Stimulated activated CD4-positive, alpha-beta T cell treated with anti-CD3 and anti-CD28 coated beads, Interleukin-4, amount 100 ng/mL, for 48 hours (primary cell): ENCODE data around the gene RGS16.
A peak's percentile ranks its signal among the peaks of the same experiment; 100 is the strongest.

Source experiments
- DNase-seq, 2 donors: peaks; one replicate each; pipeline ENCODE4 v3.0.0-alpha.2; 2020; ENCODE audit warnings: low read depth in 2 of 2

RGS16 gene

DNA sequence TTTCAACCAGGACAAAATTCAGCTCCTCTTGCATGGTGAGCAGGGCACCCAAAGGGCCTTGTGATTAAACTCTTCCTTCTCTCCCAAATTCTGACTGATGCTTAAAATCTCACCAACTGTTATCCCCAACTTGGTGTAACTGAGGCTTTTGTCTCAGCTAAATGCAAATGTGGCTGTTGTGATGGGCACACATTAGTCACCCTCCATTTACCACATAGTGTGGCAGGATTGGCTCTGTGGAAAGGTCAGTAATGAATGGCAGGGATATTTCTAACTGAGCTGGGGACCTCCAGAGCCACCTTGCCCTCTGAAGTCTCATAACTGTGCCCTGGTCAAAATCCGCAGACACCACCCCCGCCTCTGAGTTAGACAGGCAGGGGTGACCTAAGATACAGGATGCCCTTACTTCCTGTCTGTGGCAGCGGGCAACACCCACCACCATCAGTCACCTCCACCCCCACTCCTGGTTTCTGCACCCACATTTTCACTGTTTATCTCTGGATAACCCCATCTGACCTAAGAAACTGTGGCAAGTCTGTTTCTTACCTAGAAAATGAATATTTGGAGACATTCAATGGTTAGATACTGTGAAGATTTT lies 25.4 kb upstream of the RGS16 start:
- DNase-seq, result peak; percentile 30 to 66

DNA sequence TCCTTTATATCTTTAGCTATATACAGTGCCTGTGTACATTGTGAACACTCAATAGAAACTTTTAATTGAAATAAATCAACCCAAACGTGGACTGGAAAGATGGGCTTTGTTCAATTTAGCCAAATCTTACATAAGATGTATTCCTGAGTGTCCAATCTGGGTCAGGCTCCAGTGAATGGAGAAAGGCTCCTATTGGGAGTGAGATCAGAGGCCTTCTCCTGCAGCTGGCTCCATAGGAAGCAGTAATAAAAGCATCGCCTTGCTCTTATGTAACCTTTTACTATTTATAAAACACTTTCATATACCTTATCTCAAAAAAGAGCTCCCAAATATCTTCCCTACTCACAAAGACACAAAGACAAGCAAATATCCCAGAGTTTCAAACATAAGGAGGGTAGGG lies 24.9 kb upstream of the RGS16 start:
- no peak for DNase-seq

DNA sequence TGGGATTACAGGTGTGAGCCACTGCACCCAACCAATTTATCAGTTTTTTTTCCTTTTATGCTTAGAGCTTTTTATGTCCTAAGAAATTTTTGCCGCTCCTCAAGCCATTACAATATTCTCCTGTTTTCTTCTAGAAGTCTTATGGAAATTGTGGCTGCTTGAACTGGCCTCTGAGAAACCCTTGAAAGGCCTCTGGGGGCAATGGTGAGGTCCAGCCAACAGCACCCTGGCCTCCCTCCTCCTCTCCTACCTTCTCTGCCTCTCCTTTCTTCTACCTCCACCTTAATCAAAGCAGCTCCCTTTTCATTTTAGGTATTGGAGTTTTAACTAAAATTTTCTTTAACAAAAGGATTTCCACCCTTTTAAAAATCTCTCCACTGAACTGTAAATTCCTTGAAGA lies 24.5 kb upstream of the RGS16 start:
- DNase-seq, result no peak

DNA sequence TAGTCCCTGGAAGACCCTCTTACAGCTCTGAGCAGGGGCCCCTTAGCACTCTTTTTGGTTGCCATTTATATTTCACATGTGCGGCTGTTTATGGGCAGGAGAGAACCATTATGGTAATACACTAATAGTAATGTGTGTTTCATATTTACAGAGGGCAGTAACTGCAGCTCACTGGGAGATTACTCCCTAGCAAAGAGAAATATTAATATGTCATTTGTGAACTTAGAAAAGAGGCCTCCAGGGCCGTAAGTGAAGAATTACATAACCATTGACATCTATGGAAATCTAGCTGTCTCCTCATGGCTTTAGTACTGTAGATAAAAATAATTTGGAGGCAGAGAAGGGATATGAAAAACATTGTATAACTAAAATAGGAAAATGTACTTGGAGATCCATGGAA lies 23.4 kb upstream of the RGS16 start:
- no peak for DNase-seq

DNA sequence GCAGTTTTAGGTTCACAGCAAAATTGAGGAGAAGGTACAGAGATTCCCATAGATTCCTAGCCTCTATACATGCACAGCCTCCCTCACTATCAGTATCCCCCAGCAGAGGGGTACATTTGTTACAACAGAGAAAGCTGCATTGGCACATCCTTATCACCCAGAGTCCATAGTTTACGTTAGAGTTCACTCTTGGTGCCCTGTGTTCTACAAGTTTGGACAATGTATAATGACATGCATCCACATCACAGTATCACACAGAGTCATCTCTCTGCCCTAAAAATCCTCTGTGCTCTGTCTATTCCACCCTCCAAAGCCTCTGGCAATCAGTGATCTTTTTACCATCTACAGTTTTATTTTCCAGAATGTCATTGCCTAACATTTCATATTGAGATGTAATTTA lies 22.3 kb upstream of the RGS16 start:
- no peak for DNase-seq

DNA sequence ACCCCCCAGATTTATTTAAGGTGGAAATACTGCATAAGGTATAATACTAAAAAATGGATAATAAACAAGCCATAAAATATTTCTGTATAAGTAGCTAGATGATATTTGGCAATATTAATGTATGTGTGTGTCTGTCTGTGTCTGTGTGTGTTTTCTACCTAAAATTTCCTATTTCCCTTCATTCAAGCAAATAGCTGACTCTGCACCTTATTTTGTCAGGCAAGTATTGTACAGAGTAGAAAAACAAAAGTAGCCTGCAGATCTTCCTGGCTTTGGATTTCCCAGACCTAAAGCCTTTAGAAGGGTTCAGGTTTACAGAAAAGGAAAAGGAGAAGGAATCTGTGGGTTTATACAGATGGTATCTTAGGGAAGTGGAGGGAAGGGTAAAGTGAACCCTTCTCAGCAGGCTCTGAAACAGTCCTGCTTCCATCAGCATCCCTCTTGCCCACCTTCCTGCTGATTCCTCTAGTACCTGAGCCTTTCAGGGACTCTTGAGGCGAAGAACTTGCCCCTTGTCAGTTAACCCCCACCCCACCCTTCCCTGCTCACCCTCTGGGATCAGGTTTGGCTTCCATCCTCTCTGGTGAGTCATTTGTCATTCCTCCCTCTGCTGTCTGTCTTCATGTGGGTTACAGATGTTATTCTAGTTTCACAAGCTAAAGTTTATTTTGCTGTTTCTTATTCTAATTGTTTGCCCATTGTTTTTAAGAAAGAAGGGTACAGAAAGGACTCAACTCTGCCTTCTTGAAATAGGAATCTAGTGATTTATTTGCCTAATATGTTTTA lies 21.7 kb upstream of the RGS16 start:
- DNase-seq, result no peak

DNA sequence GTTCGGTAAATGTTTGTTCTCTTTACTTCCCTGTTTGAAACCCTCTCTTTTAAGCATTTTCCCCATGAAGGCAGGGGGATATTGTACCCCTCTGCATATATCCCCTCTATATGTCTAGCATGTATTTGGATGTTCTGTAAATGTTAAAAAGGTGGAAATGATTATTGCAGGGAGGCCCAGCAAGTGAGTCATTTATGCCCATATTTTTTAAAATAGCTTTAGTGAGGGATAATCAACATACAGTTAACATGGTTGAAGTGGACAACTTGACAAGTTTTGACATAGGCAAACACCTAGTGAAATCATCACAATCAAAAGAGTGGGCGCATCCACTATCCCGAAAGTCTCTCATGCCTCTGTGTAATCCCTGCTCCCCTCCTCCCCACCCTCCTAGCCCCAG lies 20.8 kb upstream of the RGS16 start:
- DNase-seq, result no peak

DNA sequence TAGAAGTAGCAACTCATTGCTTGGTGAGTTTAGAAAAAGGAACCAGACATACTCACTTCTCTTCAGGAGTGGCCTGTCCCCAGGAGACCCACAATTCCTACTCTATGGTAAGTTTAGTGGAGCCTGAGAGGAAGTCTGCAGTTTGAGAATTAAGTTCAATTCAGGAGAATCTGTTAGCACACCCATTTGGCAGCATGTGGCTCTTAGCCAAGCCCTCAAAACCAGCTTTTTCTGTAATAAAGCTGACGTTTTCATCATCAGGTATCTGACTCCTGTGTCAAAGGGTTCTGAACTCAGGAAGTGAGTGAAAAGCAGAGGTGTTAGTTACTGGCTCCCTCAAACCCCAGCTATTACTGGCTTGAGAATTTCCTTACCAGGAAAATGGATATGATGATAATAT lies 20.4 kb upstream of the RGS16 start:
- DNase-seq, result no peak

DNA sequence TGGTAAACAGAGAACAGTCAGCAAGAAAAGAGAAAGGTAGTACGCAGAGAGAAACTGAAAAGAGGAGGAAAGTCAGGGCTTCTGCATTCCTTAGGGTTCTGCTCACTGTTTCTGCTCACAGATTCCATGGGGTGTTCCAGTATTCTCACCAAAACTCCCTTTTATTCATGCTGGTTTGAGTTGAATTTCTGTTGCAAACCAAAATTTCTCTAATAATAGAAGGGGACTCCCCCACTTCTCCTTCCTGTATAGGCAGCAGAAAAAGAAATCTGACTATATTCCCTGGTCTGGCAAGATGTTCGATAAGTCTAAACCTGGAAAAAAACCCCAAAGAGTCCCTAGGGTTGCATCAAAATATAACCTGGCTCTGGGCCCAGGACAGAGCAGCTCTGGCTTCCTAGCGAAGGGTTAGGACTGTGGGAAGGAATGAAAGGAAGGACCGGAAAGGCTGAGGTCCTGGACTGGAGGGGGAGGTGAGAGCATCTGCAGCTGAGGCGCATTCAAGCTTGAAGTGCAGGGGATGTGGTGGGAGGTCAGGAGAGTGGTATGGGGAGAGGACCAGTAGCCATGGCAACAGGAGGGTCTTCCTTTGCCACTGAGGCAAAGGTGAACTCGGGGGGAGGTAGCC lies 18.8 kb upstream of the RGS16 start:
- no peak for DNase-seq

DNA sequence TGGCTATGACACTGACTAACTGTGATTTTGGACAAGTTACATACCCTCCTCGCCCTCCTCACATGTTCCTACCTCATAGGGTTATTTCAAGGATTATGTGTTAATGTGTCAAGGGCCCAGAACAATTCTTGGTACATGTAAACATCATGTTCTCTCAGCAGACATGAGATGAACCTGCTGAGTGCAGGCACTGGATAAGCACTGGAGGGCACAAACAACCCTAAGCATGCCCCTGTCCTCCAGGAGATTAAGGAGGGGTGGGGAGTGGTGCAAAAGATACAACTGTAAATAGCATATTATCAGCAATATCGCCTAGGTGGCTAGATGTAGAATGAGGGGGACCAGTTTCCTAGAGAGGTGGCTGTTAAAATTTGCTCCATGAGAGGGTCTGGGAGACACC lies 17.7 kb upstream of the RGS16 start:
- no peak for DNase-seq

DNA sequence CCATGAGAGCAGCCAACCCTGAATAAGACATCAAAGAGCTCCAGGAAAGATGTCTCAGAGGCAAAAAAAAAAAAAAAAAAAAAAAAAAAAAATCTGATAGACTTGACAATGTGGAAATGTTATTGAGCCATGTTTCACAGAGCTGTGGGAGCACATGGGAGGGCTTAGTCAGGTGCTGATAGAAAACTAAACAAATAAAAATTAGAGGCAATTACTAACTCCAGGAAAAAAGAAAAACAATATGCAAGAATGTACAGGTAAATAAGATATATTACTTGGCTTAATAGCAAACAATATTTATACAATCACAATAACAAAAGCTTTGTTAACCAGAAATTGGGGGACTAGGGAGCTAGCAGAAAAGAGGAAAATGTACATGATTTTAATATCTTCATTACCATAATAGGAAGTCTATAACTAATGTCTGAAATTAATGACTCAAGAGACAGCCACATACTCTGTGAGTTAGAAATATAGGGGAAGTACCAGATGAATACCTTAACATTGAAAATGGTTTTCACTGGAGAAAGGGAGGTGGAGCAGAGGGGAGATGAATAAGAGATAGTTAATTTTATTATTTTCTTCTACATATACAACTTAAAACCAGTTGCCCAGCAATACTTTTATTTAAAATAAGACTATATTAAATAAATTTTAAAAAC lies 16.9 kb upstream of the RGS16 start:
- no peak for DNase-seq

DNA sequence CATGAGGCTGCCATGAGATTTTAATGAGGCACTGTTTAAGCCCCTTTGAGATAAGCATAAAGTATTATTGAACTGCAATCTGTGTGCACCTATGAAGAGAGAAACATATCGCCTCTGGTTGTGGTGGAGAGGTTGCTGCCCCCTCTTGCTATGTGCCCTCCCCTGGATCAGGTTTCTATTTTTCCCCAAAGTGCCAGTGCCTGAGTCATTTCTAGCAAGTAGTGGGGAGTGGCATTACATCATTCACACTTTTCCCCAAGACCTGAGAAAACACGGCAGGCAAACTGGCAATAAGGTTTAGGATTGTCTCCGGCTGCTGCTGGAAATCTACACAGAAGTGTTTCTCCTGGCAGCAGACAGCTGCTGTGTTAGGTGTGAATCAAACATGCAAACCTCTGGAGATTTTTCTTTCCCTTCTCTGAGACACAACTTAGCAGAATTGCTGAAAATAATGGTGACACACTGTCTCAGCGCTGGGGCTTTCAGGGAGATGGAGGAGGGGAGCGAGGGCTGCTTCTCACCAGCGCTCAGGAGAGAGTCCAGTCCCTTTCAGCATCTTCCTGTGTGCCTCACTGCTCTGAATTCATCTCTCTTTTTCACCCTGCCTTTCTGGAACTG lies 13.7 kb upstream of the RGS16 start:
- no peak for DNase-seq

DNA sequence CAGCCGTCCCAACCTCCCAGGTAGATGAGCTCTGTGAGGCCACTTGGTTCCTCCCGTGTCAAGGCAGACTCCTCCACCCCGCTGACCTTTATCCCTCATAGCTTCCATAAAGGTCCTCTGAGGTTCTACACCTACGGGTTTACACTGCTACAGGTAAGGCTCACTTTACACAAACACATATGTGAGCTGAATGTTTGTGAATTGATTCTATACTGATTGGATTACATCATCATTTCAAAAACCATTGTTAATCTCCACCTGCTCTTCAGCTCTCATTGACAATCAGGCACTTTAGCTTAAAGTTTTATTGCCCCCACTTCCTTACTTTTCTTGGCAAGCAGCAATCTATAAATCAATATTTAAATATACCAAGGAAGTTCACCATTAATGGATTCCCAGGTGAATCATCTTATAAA lies 12.8 kb upstream of the RGS16 start:
- DNase-seq, result no peak

DNA sequence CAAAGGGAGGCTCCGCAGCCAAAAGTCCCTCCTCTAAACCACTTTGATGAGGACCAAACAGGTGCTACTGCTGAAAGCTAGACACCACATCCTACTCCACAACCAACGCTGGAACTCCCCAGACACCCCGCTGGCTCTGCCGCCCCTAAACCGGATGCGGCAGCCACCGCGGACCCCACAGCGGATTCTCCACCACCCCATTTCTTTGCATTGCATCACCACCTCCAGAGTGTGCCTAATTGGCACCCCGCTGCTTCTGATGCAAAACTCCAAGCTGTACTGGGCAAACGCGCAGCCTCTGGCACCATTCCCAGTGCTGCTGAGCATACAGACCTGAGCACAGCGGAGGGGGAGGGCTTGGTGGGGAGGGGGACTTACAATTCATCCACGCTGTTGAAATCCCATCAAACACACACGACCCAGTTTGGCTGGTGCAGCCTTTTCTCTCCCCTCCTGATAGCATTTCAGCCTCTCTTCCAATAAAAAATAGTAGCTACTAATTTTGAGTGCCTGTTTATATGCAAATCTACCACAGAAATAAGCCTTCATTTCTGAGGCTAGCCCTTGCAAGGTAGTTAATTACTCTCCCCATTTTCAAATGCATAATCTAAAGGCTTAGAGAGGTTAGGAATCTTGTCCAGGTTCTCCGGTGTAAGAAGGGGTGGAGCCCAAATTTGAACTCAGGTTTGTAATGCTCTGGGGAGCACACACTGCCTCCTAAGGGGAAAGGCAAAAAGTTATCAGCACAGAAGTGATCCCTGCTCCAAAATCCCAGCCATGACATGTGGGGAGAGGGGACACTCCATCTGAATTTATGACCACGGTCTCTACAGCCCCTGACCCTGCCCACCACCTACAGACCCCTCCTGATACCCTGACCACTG lies 12.2 kb upstream of the RGS16 start:
- DNase-seq, result peak; percentile 64 to 73

DNA sequence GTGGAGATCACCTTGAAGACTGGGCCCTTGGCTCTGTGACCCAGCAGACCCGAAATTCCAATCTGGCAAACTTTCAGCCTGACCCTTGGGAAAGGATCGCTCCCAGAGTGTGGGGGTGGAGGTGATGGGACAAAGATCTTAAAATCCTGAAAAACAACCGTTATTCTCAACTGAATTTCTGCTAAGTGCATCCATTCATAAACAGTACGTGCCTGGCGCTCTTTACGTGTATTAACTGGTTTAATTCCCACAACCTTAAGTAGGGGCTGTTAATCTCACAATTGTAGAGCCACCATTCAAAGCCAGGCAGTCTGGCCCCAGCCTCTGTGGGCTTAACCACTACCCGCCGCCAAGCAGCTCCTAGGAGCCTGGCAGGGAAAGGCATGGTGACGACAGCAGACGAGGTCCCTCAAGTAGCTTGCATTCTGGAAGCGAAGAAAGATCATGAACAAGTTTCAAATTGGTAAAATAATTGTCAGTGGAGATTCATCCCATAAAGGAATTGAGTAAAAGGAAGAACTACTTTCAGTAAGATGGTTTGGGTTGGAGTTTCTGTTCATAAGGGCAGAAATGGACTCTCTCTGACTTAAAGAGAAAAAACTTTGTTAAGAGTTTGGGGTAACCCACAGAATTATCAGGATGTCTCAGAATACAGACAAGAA lies 11.4 kb upstream of the RGS16 start:
- DNase-seq, result peak; percentile 35 to 46

DNA sequence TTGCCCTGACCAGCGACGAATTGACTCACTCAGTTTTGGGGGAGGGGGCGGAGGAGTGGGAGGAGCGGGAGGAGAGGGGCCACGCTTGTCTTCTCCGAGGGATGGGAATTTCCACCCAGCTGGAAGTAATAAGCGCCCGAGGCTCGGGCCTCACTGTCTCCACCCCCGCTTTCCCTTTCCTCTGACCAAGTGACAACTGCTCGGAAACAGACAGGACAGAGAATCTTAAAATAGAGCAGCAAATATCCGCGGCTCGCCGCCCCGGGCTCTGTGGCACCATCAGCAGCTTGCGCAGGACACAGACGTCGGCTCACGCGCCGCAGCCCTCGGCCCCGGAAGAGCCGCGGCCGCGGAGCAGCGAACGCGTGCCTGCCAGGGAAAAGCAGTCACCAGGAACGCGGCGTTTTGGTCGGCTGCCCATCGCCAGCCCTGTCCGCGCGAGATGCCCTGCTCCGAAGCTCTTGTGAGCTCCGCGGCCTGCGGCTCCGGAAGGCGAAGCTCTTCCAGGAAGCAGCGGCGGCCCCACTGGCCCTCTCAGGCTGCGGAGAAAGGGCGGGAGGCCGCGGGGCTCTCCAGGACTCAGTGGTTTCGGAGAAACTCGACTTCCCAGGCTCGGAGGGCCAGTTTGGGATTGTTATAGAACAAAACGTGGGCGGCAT lies 10.7 kb upstream of the RGS16 start:
- peak; percentile 22 to 53 for DNase-seq

DNA sequence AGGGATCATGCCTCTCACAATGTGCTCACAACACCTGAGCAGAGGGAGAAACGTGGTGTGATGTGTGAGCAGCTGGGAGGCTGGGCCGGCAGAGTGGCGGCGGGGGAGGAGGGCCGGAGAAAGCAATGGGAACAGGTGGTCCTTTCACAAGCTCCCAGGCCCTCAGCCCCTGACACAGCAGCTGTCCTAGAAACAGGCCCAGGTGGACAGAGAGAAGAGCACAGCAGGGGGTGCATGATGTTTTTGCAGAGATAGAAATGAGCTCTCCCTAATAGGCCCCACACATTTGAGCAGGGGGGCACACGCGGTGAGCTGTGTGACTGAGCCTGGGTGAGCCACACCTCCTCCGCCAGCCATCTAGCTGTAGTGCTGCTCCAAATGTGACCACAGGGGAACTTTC lies 7.6 kb upstream of the RGS16 start:
- DNase-seq, result no peak

DNA sequence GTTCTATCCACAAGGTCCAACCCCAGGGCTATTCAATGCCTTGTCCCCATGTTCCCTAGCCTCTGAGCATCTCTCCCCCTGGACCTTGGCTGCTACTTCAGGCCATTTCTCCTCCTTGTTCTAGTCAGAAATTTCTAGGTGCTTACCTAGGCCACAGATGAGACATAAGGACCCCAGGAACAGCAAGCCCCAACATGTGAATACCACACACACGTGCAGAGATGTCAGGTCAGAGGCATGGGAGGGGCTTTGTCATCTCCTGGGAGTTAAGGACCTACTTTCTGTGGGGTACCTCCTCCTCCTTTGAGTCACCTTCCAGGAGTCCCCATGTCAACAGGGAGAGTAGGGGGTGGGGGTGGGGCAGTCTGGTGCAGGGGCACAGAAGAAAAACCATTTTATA lies 7.1 kb upstream of the RGS16 start:
- DNase-seq, result no peak

DNA sequence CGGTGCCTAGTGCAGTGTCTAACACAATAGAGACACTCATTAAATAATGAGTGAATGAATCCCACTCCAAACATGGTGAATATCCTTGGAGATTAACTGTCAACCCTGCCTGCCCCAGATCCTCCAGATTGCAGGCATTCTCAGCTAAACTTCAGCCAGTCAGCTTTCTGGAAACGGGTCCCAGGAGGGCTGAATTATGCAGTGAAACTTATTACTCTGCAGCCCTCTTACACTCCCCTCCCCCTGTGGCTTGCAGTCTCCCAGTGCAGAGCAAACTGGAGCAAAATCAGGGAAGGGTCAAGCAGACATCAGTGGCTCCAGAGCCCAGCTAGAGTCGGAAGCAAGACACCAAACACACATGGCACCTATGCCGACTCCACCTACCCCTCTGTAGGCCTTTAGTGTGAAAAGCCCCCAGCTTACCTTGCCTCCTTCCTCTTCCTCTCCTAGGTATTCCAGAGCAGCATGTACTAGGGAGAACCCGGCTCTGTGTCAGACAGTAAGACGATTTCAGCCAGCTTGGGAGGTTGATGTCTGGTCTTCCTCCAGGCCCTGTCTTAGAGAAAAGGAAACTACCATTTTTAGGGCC lies 6.5 kb upstream of the RGS16 start:
- no peak for DNase-seq
